Neutrophil (primary cell): ENCODE results near the gene LCP2.

Experiments used
- H3K27ac ChIP-seq: fragments of 200-600 bp; sonication (generic); 2 replicates; pipeline ENCODE4 v1.5.1; 2016; ENCODE audit warnings: mild to moderate bottlenecking, moderate library complexity
- H3K27me3 ChIP-seq: fragments of 200-600 bp; sonication (generic); 2 replicates; pipeline ENCODE4 v1.6.0; 2016; ENCODE audit warnings: mild to moderate bottlenecking
- H3K36me3 ChIP-seq: fragments of 200-600 bp; sonication (generic); 2 replicates; pipeline ENCODE4 v1.5.1; 2017
- H3K4me1 ChIP-seq, 2 experiments: fragments of 200-600 bp in 1 of 2; sonication (generic) in 1 of 2; 1 replicate in 1 of 2; 2 replicates in 1 of 2; pipeline versions ENCODE4 v1.5.1 to v1.6.1; 2013 to 2016; ENCODE audit warnings: low read depth in 1 of 2, low read length in 1 of 2, mild to moderate bottlenecking in 1 of 2, moderate library complexity in 1 of 2; ENCODE audit not compliant: control insufficient read depth in 1 of 2, insufficient read depth in 1 of 2
- H3K4me3 ChIP-seq, 2 experiments: fragments of 200-600 bp in 1 of 2; sonication (generic) in 1 of 2; 1 replicate in 1 of 2; 2 replicates in 1 of 2; pipeline ENCODE4 v1.5.1; 2013 to 2016; ENCODE audit warnings: low read depth in 1 of 2, low read length in 1 of 2, mild to moderate bottlenecking in 1 of 2, moderate library complexity in 1 of 2
- H3K9me3 ChIP-seq: fragments of 200-600 bp; sonication (generic); 2 replicates; pipeline ENCODE4 v1.5.1; 2016
- CTCF ChIP-seq: fragments of 200-600 bp; sonication (generic); IDR thresholded peaks from 2 replicates; pipeline ENCODE4 v1.5.1; 2016; ENCODE audit warnings: antibody characterized with exemption

LCP2 gene

DNA sequence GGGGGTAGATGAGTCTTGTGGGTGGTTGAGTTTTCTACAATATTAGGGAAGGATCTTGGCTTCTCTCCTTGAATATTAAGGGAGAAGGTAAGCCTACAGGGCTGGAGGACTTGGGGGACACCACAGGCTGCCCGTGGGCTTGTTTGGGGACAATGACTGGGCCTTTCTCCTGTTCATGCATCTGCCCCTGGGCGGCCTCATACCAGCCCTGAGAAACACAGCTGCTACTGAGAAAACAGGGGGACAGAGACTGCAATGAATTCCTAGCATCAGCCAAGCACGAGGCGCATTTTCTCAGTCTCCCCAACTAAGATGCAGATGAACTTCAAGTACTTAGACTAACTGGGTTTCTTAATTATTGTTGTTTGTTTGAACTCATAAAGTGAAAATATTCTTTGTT lies 40.2 kb downstream of the LCP2 start:
- H3K4me1 ChIP-seq, result no peaks in the 10 kb centered on the region

DNA sequence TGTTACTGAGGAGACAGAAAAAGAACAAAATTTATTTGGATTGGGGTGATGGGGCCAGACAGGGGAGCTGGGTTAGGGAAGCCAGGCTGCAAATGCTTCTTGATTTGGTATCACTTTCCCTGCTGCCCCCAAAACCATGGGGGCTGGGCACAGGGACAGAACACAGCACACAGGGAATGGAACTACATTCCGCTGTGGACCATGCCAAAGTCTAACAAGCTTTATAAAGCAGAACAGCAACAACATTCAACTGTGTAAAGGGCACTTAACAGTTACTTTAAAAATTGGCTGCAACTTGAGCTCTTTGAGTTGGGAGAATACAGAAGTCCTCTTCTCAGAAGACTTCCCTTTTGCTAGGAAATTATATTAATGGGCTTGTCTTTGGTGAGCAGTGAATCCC lies 41.0 kb downstream of the LCP2 start:
- no peak overlapping the region for H3K4me3 ChIP-seq
- no peaks in the 10 kb centered on the region for H3K4me1 ChIP-seq
- H3K27me3 ChIP-seq, result no peaks in the 10 kb centered on the region
- H3K27ac ChIP-seq, result peak overlapping the region; percentile 35
- no peak for TF ChIP-seq CTCF
- H3K36me3 ChIP-seq, result peaks cover 100% of the 10 kb centered on the region
- H3K9me3 ChIP-seq, result peaks cover 3% of the 10 kb centered on the region

More for the DNA sequence above, 40.2 kb downstream of the LCP2 start:
- H3K27ac ChIP-seq, result peak overlapping the region; percentile 35
- no peak for TF ChIP-seq CTCF
- H3K9me3 ChIP-seq, result peaks cover 3% of the 10 kb centered on the region
- H3K4me3 ChIP-seq, result no peak overlapping the region
- H3K27me3 ChIP-seq, result no peaks in the 10 kb centered on the region
- H3K36me3 ChIP-seq, result peaks cover 100% of the 10 kb centered on the region

DNA sequence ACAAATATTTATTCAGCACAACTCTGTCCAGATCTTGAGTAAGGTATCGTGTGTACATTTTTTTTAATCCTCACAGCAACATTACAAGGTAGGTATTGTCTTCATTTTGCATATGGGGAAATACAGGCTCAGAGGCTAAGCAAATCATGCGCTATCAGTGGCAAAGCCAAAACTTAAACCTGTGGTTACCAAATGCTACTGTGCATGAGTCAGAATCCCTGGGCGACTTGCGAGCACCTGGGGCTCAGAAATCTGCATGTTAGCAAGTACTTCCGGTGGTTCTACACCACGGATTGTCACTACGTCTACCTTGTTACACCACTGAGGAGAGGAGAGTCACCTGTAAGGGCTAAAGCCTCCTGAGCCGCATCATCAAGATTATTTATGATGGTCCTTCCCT lies 43.5 kb downstream of the LCP2 start:
- Histone ChIP-seq H3K27me3 (no peaks in the 10 kb centered on the region), H3K27ac (peak overlapping the region; percentile 30), H3K4me1 (no peaks in the 10 kb centered on the region), H3K4me3 (no peak overlapping the region), H3K9me3 (peaks cover 3% of the 10 kb centered on the region), H3K36me3 (peaks cover 100% of the 10 kb centered on the region)
- no peak for TF ChIP-seq CTCF

DNA sequence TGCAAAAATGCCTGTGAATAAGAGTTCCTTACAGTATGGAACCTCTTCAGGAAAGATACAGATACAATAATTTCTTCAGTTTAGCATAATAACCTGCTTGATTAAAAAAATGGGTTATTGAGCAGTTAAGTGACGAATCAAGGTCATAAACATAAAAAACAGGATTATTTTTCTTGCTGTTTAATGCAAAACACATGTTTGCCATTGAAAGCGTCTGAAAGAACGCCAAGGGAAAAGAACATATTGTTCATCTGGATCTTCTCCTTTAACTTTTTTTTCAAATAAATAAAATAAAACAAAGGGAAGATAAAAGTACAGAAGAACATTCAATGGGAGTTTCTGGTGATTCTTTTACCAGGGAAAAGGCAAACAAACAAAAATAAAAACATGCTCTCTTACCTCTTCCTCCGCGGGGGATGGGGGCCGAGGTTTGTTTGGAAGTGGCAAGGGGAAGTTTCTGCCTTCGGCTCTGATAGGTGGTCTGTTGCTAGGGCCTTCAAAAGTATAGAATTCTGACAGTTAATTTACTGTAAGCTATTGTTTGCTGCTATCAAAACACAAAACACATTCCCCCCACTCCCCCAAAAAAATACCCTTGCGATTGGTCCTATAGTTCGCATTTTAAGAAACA lies 44.7 kb downstream of the LCP2 start:
- H3K27me3 ChIP-seq, result no peaks in the 10 kb centered on the region
- TF ChIP-seq CTCF, result no peak
- H3K36me3 ChIP-seq, result peaks cover 100% of the 10 kb centered on the region
- peaks cover 3% of the 10 kb centered on the region for H3K9me3 ChIP-seq
- H3K4me1 ChIP-seq, result no peaks in the 10 kb centered on the region
- no peak overlapping the region for H3K27ac ChIP-seq
- no peak overlapping the region for H3K4me3 ChIP-seq

DNA sequence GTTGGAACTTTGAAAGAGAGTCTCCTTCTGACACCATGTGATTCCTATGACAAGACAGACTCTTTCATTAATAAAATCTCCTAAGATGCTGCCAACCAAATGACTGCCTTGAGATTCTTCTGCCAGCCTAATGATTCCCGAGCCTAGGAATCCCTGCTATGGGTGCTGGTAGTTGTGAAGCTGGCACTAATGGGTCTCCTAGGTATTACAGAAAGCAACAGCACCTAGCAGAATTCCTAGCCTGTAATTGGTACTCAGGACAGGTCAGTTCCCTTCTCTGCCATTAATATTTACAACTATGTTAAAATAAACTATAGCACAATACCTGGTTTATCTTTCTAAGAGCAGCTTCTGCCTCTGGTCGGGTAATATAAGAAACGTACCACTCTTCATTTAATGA lies 45.5 kb downstream of the LCP2 start:
- H3K9me3 ChIP-seq, result peaks cover 3% of the 10 kb centered on the region
- H3K4me1 ChIP-seq, result no peaks in the 10 kb centered on the region
- no peak overlapping the region for H3K4me3 ChIP-seq
- no peaks in the 10 kb centered on the region for H3K27me3 ChIP-seq
- peaks cover 100% of the 10 kb centered on the region for H3K36me3 ChIP-seq
- no peak overlapping the region for H3K27ac ChIP-seq
- no peak for TF ChIP-seq CTCF
